HL-60 (cell line): ENCODE results near the gene TTC39B.

Source experiments
- DNase-seq, 2 experiments: peaks; one replicate each; pipeline ENCODE4 v3.0.0-alpha.2; 2010 to 2020; ENCODE audit warnings: low read depth in 1 of 2, low spot score in 1 of 2
- H3K27ac ChIP-seq: fragments of 250-450 bp; sonication (Bioruptor Pico); replicated peaks from 2 replicates; pipeline ENCODE4 v1.5.1; 2020; ENCODE audit warnings: mild to moderate bottlenecking, moderate library complexity
- H3K27me3 ChIP-seq: fragments of 250-450 bp; sonication (Bioruptor Pico); 2 replicates; pipeline ENCODE4 v1.5.1; 2021; ENCODE audit warnings: mild to moderate bottlenecking, moderate library complexity; ENCODE audit not compliant: insufficient read depth, poor library complexity, severe bottlenecking
- H3K4me3 ChIP-seq: replicated peaks from 2 replicates; pipeline ENCODE4 v1.5.1; 2011; ENCODE audit warnings: mild to moderate bottlenecking, control low read depth, low read length; ENCODE audit not compliant: insufficient read depth
- CTCF ChIP-seq: IDR thresholded peaks from one replicate; pipeline ENCODE4 v1.5.1; 2011; ENCODE audit warnings: low read length, control low read depth, inconsistent platforms; ENCODE audit not compliant: insufficient read depth
- GABPA ChIP-seq: IDR thresholded peaks from 2 replicates; pipeline ENCODE4 v1.6.1; 2012; ENCODE audit warnings: low read depth
- POLR2AphosphoS5 ChIP-seq: IDR thresholded peaks from 2 replicates; pipeline ENCODE4 v1.6.1; 2012; ENCODE audit warnings: low read depth
- SPI1 ChIP-seq: IDR thresholded peaks from 2 replicates; pipeline ENCODE4 v1.6.1; 2012; ENCODE audit warnings: low read depth, mild to moderate bottlenecking, borderline replicate concordance
- TF ChIP-seq, protein P1 (sequence below): IDR thresholded peaks from 2 replicates; pipeline ENCODE4 v1.6.1; 2012; ENCODE audit warnings: low read depth; ENCODE audit not compliant: insufficient replicate concordance

Gene TTC39B

DNA sequence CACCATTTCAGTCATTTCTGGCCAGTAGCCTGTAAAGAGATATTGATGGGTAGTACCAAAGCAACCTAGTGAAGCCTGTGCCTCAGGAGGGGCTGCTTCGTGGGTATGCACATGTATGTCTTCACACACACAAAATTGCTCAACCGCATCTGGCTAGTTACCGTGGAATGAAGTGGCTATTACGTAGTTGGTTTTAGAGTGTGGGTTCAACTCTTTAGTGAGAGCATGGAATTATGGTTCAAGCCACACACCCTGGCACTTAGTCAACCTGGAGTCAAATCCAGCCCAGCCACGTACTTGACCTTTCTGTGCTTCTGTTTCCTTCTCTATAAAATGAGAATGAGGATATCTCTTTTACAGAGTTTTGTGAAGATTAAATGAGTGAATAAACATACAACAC is 174.9 kb downstream of the TTC39B start:
- no peak overlapping the region for H3K27ac ChIP-seq
- TF ChIP-seq POLR2AphosphoS5 (no peak), GABPA (no peak), CTCF (no peak), SPI1 (no peak)
- TF ChIP-seq, protein P1, sequence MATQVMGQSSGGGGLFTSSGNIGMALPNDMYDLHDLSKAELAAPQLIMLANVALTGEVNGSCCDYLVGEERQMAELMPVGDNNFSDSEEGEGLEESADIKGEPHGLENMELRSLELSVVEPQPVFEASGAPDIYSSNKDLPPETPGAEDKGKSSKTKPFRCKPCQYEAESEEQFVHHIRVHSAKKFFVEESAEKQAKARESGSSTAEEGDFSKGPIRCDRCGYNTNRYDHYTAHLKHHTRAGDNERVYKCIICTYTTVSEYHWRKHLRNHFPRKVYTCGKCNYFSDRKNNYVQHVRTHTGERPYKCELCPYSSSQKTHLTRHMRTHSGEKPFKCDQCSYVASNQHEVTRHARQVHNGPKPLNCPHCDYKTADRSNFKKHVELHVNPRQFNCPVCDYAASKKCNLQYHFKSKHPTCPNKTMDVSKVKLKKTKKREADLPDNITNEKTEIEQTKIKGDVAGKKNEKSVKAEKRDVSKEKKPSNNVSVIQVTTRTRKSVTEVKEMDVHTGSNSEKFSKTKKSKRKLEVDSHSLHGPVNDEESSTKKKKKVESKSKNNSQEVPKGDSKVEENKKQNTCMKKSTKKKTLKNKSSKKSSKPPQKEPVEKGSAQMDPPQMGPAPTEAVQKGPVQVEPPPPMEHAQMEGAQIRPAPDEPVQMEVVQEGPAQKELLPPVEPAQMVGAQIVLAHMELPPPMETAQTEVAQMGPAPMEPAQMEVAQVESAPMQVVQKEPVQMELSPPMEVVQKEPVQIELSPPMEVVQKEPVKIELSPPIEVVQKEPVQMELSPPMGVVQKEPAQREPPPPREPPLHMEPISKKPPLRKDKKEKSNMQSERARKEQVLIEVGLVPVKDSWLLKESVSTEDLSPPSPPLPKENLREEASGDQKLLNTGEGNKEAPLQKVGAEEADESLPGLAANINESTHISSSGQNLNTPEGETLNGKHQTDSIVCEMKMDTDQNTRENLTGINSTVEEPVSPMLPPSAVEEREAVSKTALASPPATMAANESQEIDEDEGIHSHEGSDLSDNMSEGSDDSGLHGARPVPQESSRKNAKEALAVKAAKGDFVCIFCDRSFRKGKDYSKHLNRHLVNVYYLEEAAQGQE: no peak
- H3K4me3 ChIP-seq: no peak overlapping the region
- no peak for DNase-seq
- no peaks in the 10 kb centered on the region for H3K27me3 ChIP-seq

- no peak for DNase-seq
- Histone ChIP-seq H3K27me3 (no peaks in the 10 kb centered on the region), H3K4me3 (no peak overlapping the region), H3K27ac (no peak overlapping the region)
- TF ChIP-seq POLR2AphosphoS5: no peak
- TF ChIP-seq, protein P1: no peak
- TF ChIP-seq GABPA: no peak
- no peak for TF ChIP-seq SPI1
- TF ChIP-seq CTCF: no peak
Measured at GRCh38 chr9:15131094-15131493, 175.9 kb downstream of the TTC39B start.

- no peak overlapping the region for H3K4me3 ChIP-seq
Measured at GRCh38 chr9:15127831-15128230, 179.2 kb downstream of the TTC39B start.

More at GRCh38 chr9:15127831-15128230, 179.2 kb downstream of the TTC39B start:
- TF ChIP-seq GABPA: no peak
- no peak for TF ChIP-seq POLR2AphosphoS5
- no peak for TF ChIP-seq SPI1
- TF ChIP-seq CTCF: no peak
- TF ChIP-seq, protein P1: no peak
- DNase-seq: no peak
- H3K27ac ChIP-seq: no peak overlapping the region
- H3K27me3 ChIP-seq: no peaks in the 10 kb centered on the region
